Measurements from ENCODE around the gene OPA3. TPM values are rescaled to one million over a fixed set of nuclear protein-coding genes. Genes with fewer than 3 reads are reported as not detected.

The OPA3 gene
- polyA plus RNA-seq, 1 donor (not counting 4 experiments of a cell fraction or from before 2014, with no cell fraction given): 11.9 TPM

- Histone ChIP-seq H3K9ac (ENCODE audit: control insufficient read depth, extremely low read depth, insufficient read depth, low read length) (peak overlapping the region; percentile 56), H3K4me3 (ENCODE audit: control insufficient read depth in 2 of 3, extremely low read depth in 1 of 3, insufficient read depth in 2 of 3, low read depth in 1 of 3, low read length in 3 of 3) (peak overlapping the region in 1 of 3 experiments; percentile 71), H3K36me3 (ENCODE audit: control insufficient read depth in 2 of 2, extremely low read depth in 1 of 2, insufficient read depth in 2 of 2, low read length in 2 of 2) (peaks cover 26 to 33% of the 10 kb centered on the region in 2 experiments), H3K27me3 (ENCODE audit: control insufficient read depth, extremely low read depth, insufficient read depth, low read length) (no peaks in the 10 kb centered on the region), H3K4me1 (ENCODE audit: control insufficient read depth, extremely low read depth, insufficient read depth, low read length) (peaks cover 24% of the 10 kb centered on the region), H3K9me1 (ENCODE audit: control insufficient read depth, extremely low read depth, insufficient read depth, low read length) (no peaks in the 10 kb centered on the region), H4K20me1 (ENCODE audit: control insufficient read depth, extremely low read depth, insufficient read depth, low read length) (no peaks in the 10 kb centered on the region), H3K27ac (ENCODE audit: control insufficient read depth, insufficient read depth, low read length) (peak overlapping the region; percentile 29), H3K4me2 (ENCODE audit: control insufficient read depth, extremely low read depth, insufficient read depth, low read depth, low read length) (peak overlapping the region; percentile 87), H3K9me3 (ENCODE audit: control insufficient read depth, low read depth, low read length) (peaks cover 1% of the 10 kb centered on the region), H3K79me2 (ENCODE audit: control insufficient read depth, insufficient read depth, low read length) (no peaks in the 10 kb centered on the region), H2AFZ (ENCODE audit: control insufficient read depth, low read length) (no peak overlapping the region)
- no peak for DNase-seq (ENCODE audit: low read depth, low spot score)
- TF ChIP-seq EZH2 (IDR thresholded peaks at IDR 0.05; ENCODE audit: low read length) (no peak), CTCF (optimal IDR thresholded peaks at IDR 0.05 in 1 of 3, IDR thresholded peaks at IDR 0.05 in 1 of 3, conservative IDR thresholded peaks at IDR 0.05 in 1 of 3; ENCODE audit: extremely low read depth in 1 of 3, insufficient read depth in 2 of 3, low read length in 3 of 3) (peak in 1 of 3 experiments; percentile 15)
- FAIRE-seq: no peak
- dilution Hi-C loops (cut with MboI; ENCODE audit: extremely low pct_ligation_motif_present, low sequenced_read_pairs): no loop called here
Measured at GRCh38 chr19:45527731-45528130, 56.9 kb downstream of the OPA3 start.

GRCh38 chr19:45526971-45527370 lies 57.6 kb downstream of the OPA3 start:
- H4K20me1 ChIP-seq (ENCODE audit: control insufficient read depth, extremely low read depth, insufficient read depth, low read length): no peaks in the 10 kb centered on the region
- H3K27ac ChIP-seq (ENCODE audit: control insufficient read depth, insufficient read depth, low read length): no peak overlapping the region
- no peak overlapping the region for H2AFZ ChIP-seq (ENCODE audit: control insufficient read depth, low read length)
- no peak overlapping the region for H3K9ac ChIP-seq (ENCODE audit: control insufficient read depth, extremely low read depth, insufficient read depth, low read length)
- H3K4me3 ChIP-seq (ENCODE audit: control insufficient read depth in 2 of 3, extremely low read depth in 1 of 3, insufficient read depth in 2 of 3, low read depth in 1 of 3, low read length in 3 of 3): no peak overlapping the region
- dilution Hi-C loops (cut with MboI; ENCODE audit: extremely low pct_ligation_motif_present, low sequenced_read_pairs): no loop called here
- no peaks in the 10 kb centered on the region for H3K9me1 ChIP-seq (ENCODE audit: control insufficient read depth, extremely low read depth, insufficient read depth, low read length)
- peaks cover 31 to 38% of the 10 kb centered on the region in 2 experiments for H3K36me3 ChIP-seq (ENCODE audit: control insufficient read depth in 2 of 2, extremely low read depth in 1 of 2, insufficient read depth in 2 of 2, low read length in 2 of 2)
- FAIRE-seq: no peak
- TF ChIP-seq CTCF (optimal IDR thresholded peaks at IDR 0.05 in 1 of 3, IDR thresholded peaks at IDR 0.05 in 1 of 3, conservative IDR thresholded peaks at IDR 0.05 in 1 of 3; ENCODE audit: extremely low read depth in 1 of 3, insufficient read depth in 2 of 3, low read length in 3 of 3) (no peak), EZH2 (IDR thresholded peaks at IDR 0.05; ENCODE audit: low read length) (no peak)
- H3K79me2 ChIP-seq (ENCODE audit: control insufficient read depth, insufficient read depth, low read length): no peaks in the 10 kb centered on the region
- H3K4me2 ChIP-seq (ENCODE audit: control insufficient read depth, extremely low read depth, insufficient read depth, low read depth, low read length): no peak overlapping the region
- peaks cover 24% of the 10 kb centered on the region for H3K4me1 ChIP-seq (ENCODE audit: control insufficient read depth, extremely low read depth, insufficient read depth, low read length)
- no peaks in the 10 kb centered on the region for H3K27me3 ChIP-seq (ENCODE audit: control insufficient read depth, extremely low read depth, insufficient read depth, low read length)
- DNase-seq (ENCODE audit: low read depth, low spot score): no peak
- H3K9me3 ChIP-seq (ENCODE audit: control insufficient read depth, low read depth, low read length): peaks cover 1% of the 10 kb centered on the region

All from keratinocyte (primary cell).